GM12892 (cell line): Measurements from ENCODE around the gene VIPR2.

Experiments used
- POLR2A ChIP-seq: IDR thresholded peaks from 2 replicates; pipeline ENCODE4 v1.6.1; 2011; ENCODE audit warnings: low read depth, low read length, control low read depth
- POLR2AphosphoS5 ChIP-seq: IDR thresholded peaks from 2 replicates; pipeline ENCODE4 v1.6.1; 2011; ENCODE audit warnings: low read depth, low read length, control low read depth
- TAF1 ChIP-seq: IDR thresholded peaks from 2 replicates; pipeline ENCODE4 v1.6.1; 2011; ENCODE audit warnings: low read depth, mild to moderate bottlenecking, control low read depth, low read length, borderline replicate concordance

DNA sequence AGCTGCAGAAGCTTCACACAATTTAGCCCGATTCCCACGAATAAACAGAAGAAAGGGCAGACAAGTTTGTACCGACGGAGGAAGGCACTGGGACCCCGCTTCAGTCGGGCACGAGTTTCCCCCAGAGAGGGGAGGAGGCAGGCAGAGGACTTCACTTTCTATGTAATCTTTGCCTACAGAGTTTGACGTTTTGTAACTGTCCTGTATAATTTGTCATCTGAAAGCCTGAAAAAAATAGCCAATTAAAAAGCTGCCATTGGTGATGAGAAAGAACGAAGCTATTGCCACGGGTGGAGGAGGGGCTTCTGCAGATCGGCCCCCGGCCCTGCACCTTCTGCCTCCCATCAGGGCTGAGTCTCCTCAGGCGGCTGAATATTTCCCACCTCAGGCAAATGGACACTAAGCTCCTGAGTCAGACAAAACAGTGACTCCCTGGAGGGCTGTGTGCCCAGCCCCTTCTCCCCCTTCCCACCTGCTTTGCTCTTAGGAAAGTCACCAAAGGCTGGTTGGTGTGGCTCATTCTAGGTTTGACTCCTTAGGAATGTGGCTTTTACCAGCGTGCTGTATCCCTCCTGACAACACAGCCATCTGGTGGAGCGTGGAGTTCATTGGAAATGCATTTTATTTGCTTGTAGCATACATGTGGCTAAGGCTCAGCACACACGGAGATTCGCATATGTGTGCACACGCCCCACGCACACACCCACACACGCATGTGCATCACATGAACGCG is 117.4 kb downstream of the VIPR2 start:
- no peak for TF ChIP-seq POLR2A
- no peak for TF ChIP-seq TAF1
- TF ChIP-seq POLR2AphosphoS5, result no peak
